Measurements from ENCODE around the gene IGSF9.

DNA sequence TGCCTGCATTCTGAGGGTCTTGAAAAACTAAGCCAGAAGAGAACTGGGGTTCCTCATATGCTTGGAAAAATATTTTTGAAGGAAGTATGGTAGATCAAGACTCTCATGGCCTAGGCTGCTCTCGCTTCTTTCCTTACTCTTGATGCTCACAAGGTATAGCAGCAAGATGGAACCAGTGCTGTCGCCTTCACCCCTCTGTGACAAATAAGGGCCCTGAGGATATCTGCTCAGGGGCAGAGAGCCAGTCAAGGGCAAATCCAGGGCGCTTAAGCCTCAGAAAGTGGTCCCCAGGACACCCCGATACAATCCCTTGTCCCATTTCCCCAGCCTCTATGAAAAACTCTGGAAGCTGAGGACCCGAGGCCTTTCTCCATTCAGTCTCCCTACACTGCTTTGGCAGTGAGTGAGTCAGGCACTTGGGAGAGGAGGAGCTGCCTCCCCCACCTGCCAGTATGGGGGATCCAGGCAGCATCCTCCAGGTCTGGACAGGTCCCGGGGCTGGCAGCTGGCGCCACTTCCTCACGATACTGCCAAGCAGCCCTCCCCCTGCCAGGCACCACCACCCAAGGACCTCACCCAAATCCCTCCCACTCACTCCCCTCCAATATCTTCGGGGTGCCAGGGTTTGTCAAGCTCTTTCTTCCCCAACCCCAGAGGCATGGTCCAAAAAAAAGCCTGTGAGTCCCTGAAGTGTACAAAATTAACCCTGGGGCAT lies 1.3 kb downstream of the IGSF9 start:
- TF ChIP-seq, protein P1, sequence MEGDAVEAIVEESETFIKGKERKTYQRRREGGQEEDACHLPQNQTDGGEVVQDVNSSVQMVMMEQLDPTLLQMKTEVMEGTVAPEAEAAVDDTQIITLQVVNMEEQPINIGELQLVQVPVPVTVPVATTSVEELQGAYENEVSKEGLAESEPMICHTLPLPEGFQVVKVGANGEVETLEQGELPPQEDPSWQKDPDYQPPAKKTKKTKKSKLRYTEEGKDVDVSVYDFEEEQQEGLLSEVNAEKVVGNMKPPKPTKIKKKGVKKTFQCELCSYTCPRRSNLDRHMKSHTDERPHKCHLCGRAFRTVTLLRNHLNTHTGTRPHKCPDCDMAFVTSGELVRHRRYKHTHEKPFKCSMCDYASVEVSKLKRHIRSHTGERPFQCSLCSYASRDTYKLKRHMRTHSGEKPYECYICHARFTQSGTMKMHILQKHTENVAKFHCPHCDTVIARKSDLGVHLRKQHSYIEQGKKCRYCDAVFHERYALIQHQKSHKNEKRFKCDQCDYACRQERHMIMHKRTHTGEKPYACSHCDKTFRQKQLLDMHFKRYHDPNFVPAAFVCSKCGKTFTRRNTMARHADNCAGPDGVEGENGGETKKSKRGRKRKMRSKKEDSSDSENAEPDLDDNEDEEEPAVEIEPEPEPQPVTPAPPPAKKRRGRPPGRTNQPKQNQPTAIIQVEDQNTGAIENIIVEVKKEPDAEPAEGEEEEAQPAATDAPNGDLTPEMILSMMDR (IDR thresholded peaks at IDR 0.05; ENCODE audit: insufficient read depth, low read depth, low read length) = no peak
- no peak for TF ChIP-seq EZH2 (IDR thresholded peaks at IDR 0.05; ENCODE audit: insufficient read depth, low read length)
